Right renal cortex interstitium (tissue), 3 donors: ENCODE results near the gene NKX2-4. TPM values are rescaled to one million over a fixed set of nuclear protein-coding genes. Genes with fewer than 3 reads are reported as not detected.
"Not testable (repeated sequence)": the region's sequence is repeated elsewhere in the genome, so short reads cannot be mapped to it uniquely, and the experiment has no call there.

ENCODE experiments used
- DNase-seq, 3 donors: peaks; one replicate each; pipeline ENCODE4 v3.0.0-alpha.2; 2013; ENCODE audit warnings: low read depth in 3 of 3, low spot score in 2 of 3
- polyA plus RNA-seq, 3 donors: library from polyadenylated mRNA; unstranded; fragments of 120-200 nt; gene quantifications; one replicate each; pipeline ENCODE4 v1.2.1, GENCODE V29; 2013; ENCODE audit not compliant: insufficient read length in 3 of 3

NKX2-4 gene
- polyA plus RNA-seq: not detected

GRCh38 chr20:21397341-21398108 is at the start of gene NKX2-4:
NKX2-4 (minus strand) TSS chr20:21397526; CDS start chr20:21397399, 127 bp downstream.
- DNase-seq: no peak

- no peak for DNase-seq
These were observed 40.5 kb upstream of the NKX2-4 start for GRCh38 chr20:21437816-21438215.

GRCh38 chr20:21437248-21437647 is 39.9 kb upstream of the NKX2-4 start:
- DNase-seq: no peak

- DNase-seq: no peak
These were observed 38.9 kb upstream of the NKX2-4 start for GRCh38 chr20:21436205-21436604.

- no peak for DNase-seq
These were observed 38.2 kb upstream of the NKX2-4 start for GRCh38 chr20:21435576-21435975.

- no peak for DNase-seq
These were observed 36.1 kb upstream of the NKX2-4 start for GRCh38 chr20:21433329-21433890.

GRCh38 chr20:21432911-21433310 is 35.6 kb upstream of the NKX2-4 start:
- DNase-seq: no peak

- peak; percentile 1 to 34 (median 26) for DNase-seq
These were observed 32.7 kb upstream of the NKX2-4 start for GRCh38 chr20:21430020-21430419.

- DNase-seq: no peak
These were observed 27.5 kb upstream of the NKX2-4 start for GRCh38 chr20:21424846-21425245.

GRCh38 chr20:21423712-21424111 is 26.4 kb upstream of the NKX2-4 start:
- not testable (repeated sequence) for DNase-seq

- no peak for DNase-seq
These were observed 24.4 kb upstream of the NKX2-4 start for GRCh38 chr20:21421601-21422236.

GRCh38 chr20:21419147-21419546 is 21.8 kb upstream of the NKX2-4 start:
- DNase-seq: not testable (repeated sequence)

GRCh38 chr20:21413996-21414395 is 16.7 kb upstream of the NKX2-4 start:
- DNase-seq: not testable (repeated sequence)

- no peak for DNase-seq
These were observed 14.4 kb upstream of the NKX2-4 start for GRCh38 chr20:21411725-21412124.

- DNase-seq: no peak
These were observed 1.7 kb upstream of the NKX2-4 start for GRCh38 chr20:21399005-21399475.

GRCh38 chr20:21398109-21399004 is 1.0 kb upstream of the NKX2-4 start:
- DNase-seq: no peak

GRCh38 chr20:21396599-21397340 is 556 bp downstream of the NKX2-4 start:
- no peak for DNase-seq

- DNase-seq: no peak
These were observed 1.4 kb downstream of the NKX2-4 start for GRCh38 chr20:21395666-21396598.
